GM13976 (cell line): ENCODE data around the gene LRRC74B.

Experiments used
- DNase-seq: peaks from one replicate; pipeline ENCODE4 v3.0.0; 2012; ENCODE audit warnings: low spot score
- in situ Hi-C: fragments of 300-500 bp; cut with MboI; formaldehyde crosslinking; loops from one replicate; pipeline ENCODE4 v1.12.0; 2022; ENCODE audit warnings: low sequenced_read_pairs, mixed read lengths, inconsistent platforms; ENCODE audit not compliant: unreplicated experiment
- TF ChIP-seq, protein P1 (sequence below): IDR thresholded peaks from 2 replicates; pipeline ENCODE4 v1.5.1; 2012; ENCODE audit warnings: borderline replicate concordance, mild to moderate bottlenecking; ENCODE audit not compliant: insufficient read depth; ENCODE audit errors: extremely low read depth, missing control alignments, control extremely low read depth

The LRRC74B gene

GRCh38 chr22:21074102-21074715 is 28.5 kb downstream of the LRRC74B start:
- in situ Hi-C loops, result no loop called here
- TF ChIP-seq, protein P1, sequence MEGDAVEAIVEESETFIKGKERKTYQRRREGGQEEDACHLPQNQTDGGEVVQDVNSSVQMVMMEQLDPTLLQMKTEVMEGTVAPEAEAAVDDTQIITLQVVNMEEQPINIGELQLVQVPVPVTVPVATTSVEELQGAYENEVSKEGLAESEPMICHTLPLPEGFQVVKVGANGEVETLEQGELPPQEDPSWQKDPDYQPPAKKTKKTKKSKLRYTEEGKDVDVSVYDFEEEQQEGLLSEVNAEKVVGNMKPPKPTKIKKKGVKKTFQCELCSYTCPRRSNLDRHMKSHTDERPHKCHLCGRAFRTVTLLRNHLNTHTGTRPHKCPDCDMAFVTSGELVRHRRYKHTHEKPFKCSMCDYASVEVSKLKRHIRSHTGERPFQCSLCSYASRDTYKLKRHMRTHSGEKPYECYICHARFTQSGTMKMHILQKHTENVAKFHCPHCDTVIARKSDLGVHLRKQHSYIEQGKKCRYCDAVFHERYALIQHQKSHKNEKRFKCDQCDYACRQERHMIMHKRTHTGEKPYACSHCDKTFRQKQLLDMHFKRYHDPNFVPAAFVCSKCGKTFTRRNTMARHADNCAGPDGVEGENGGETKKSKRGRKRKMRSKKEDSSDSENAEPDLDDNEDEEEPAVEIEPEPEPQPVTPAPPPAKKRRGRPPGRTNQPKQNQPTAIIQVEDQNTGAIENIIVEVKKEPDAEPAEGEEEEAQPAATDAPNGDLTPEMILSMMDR, result no peak
- no peak for DNase-seq

- no peak for DNase-seq
- in situ Hi-C loops, result no loop called here
- TF ChIP-seq, protein P1, result no peak
Observed at GRCh38 chr22:21075516-21076138, 29.9 kb downstream of the LRRC74B start.

DNA sequence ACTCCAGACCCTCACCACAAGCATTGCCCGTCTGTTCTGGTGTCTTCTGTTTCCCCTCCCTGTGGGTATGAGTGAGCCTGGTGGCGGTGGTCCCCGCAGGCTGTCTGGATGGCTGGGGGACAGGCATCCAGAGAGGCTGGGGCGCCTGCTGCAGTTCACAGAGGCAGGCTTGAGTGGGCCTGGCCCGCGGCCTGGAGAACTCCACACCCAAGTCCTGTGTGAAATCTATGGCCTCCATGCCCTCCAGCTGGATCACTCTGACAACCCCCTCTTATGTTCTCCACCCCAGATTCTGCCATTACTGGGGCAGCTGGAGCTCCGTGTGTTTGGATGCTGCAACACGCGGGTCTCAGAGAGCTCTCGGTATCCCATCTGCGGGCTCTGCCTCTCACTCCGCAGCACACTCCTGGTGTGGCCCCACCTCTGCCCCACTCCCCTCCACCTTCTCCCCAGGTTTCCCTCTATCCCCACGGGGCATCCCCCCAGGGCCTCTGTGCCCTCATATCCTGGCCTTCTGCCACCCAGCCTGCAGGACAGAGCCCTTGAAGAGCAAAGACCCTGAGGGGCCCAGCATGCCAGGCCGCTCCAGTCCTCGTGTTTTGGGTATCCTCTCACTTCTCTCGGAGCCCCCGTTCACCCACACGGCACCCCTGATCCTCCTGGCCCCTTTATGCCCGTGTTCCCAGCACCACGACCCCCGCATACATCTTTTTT is 31.3 kb downstream of the LRRC74B start:
- TF ChIP-seq, protein P1, result no peak
- in situ Hi-C loops, result no loop called here
- no peak for DNase-seq

- TF ChIP-seq, protein P1, result no peak
- in situ Hi-C loops, result no loop called here
- DNase-seq, result no peak
Observed at GRCh38 chr22:21077884-21078508, 32.2 kb downstream of the LRRC74B start.

DNA sequence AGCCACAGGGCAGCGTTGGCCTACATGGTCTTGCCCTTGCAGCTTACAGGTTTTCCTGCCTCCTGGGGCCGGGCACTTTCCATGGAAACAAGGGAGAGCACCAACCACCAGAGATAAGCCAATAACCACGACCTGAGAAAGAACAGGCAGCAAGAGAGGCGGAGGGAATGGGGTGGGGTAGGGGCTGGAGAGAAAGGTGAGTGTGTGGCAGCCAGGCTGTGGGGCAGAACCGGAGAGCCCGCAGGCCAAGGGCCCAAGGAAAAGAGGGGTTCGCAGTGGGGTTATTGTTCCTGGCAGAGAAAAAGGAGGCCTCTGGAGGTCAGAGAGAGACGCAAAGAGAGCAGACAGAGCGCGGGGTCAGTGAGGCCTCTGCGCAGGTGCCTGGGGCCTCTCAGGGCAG is 33.2 kb downstream of the LRRC74B start:
- TF ChIP-seq, protein P1, result no peak
- in situ Hi-C loops, result no loop called here
- no peak for DNase-seq

DNA sequence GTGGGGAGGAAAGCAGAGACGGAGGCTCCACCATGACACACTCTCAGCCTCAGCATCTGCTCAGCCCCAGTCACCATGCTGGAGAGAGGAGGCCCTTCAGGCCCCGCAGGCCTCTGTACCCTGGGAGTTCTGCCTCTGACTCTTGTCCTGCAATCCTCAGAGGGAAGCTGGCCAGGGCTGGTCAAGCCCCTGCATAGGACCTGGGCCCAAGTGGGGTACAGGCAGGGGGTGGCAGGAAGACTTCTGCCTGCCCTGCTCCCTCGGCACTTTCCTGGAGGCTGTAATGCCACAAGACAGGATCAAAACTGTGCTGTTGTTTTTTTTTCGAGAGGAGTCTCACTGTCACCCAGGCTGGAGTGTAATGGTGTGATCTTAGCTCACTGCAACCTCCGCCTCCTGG is 33.7 kb downstream of the LRRC74B start:
- TF ChIP-seq, protein P1, result no peak
- DNase-seq, result no peak
- in situ Hi-C loops, result no loop called here
